NK-92 (cell line): ENCODE results near the gene HK2.
"Not testable (repeated sequence)": the region's sequence is repeated elsewhere in the genome, so short reads cannot be mapped to it uniquely, and the experiment has no call there.

Experiments used
- DNase-seq: peaks from one replicate; lab custom pipeline; 2025; ENCODE audit not compliant: unreplicated experiment; lab: John Stamatoyannopoulos, UW

The HK2 gene

GRCh38 chr2:74834792-74835755 lies 1.1 kb downstream of the HK2 start:
- DNase-seq, result no peak

- DNase-seq, result no peak
Observed at GRCh38 chr2:74835831-74836674, 2.1 kb downstream of the HK2 start.

GRCh38 chr2:74836675-74837401 lies 2.9 kb downstream of the HK2 start:
- DNase-seq, result no peak

- no peak for DNase-seq
Observed at GRCh38 chr2:74841641-74842040, 7.7 kb downstream of the HK2 start.

- no peak for DNase-seq
Observed at GRCh38 chr2:74843433-74843832, 9.5 kb downstream of the HK2 start.

- DNase-seq, result no peak
Observed at GRCh38 chr2:74843899-74844298, 10.0 kb downstream of the HK2 start.

- DNase-seq, result no peak
Observed at GRCh38 chr2:74844752-74845151, 10.8 kb downstream of the HK2 start.

- no peak for DNase-seq
Observed at GRCh38 chr2:74845217-74845751, 11.4 kb downstream of the HK2 start.

GRCh38 chr2:74845991-74846390 lies 12.1 kb downstream of the HK2 start:
- DNase-seq, result no peak

- DNase-seq, result no peak
Observed at GRCh38 chr2:74846481-74846880, 12.6 kb downstream of the HK2 start.

- no peak for DNase-seq
Observed at GRCh38 chr2:74847070-74847858, 13.3 kb downstream of the HK2 start.

GRCh38 chr2:74849228-74849892 lies 15.4 kb downstream of the HK2 start:
- DNase-seq, result no peak

- no peak for DNase-seq
Observed at GRCh38 chr2:74850496-74851190, 16.7 kb downstream of the HK2 start.

- DNase-seq, result no peak
Observed at GRCh38 chr2:74851191-74851566, 17.3 kb downstream of the HK2 start.

- not testable (repeated sequence) for DNase-seq
Observed at GRCh38 chr2:74853360-74853759, 19.4 kb downstream of the HK2 start.

GRCh38 chr2:74854401-74854800 lies 20.5 kb downstream of the HK2 start:
- no peak for DNase-seq

- DNase-seq, result not testable (repeated sequence)
Observed at GRCh38 chr2:74855114-74855707, 21.3 kb downstream of the HK2 start.

- DNase-seq, result no peak
Observed at GRCh38 chr2:74856004-74856578, 22.2 kb downstream of the HK2 start.
